ENCODE results near the gene ANXA11. TPM values are rescaled to one million over a fixed set of nuclear protein-coding genes. Genes with fewer than 3 reads are reported as not detected.
A peak's percentile ranks its signal among the peaks of the same experiment; 100 is the strongest.

Gene ANXA11
- total RNA-seq, 5 donors from 2014 or later (not counting 1 experiment from before 2014, with no cell fraction given), result 196 to 222 (median 208) TPM

DNA sequence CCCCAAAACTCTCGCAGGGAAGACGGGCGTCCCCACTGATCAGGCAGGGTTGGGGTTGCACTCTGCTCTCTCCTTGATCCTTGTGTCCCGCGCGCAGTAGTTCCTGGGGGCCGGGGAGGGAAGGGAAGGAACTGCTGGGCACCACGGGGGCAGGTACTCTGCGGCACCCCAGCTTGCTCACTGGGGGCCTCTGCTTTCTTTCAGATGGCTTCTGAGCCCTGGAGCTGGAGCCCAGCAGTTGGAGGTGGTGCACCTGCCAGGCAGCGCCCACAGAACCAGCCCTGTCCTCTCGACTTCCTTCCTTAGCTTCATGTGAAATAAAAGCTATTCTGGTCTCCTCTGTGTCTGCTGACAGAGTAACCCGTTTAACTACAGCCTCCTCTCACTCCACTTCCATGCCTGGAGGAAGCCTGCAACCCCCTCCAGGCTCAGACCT lies 60.6 kb downstream of the ANXA11 start:
- Mint-ChIP-seq H3K4me1 (peaks cover 21 to 25% (median 21%) of the 10 kb centered on the region in 3 donors), H3K27ac (peak overlapping the region; percentile 83 to 86), H3K9me3 (peaks cover 0 to 8% (median 5%) of the 10 kb centered on the region in 3 donors), H3K27me3 (peaks cover 0 to 9% of the 10 kb centered on the region in 2 donors), H3K36me3 (peaks cover 15% of the 10 kb centered on the region), H3K4me3 (peak overlapping the region; percentile 68 to 85 (median 74))
- WGBS (ENCODE audit: insufficient coverage), result 2% methylated on average over 11 of the region's 12 CpGs
- H3K36me3 ChIP-seq (ENCODE audit: control insufficient read depth in 2 of 2, extremely low read depth in 1 of 2, insufficient read depth in 1 of 2, low read length in 1 of 2), result peaks cover 0 to 8% of the 10 kb centered on the region in 2 donors
- peak overlapping the region in 1 of 2 donors; percentile 48 for H3K4me3 ChIP-seq (ENCODE audit: control insufficient read depth in 1 of 2, extremely low read depth in 1 of 2, low read length in 1 of 2)
- H3K4me1 ChIP-seq (ENCODE audit: control insufficient read depth in 1 of 2, extremely low read depth in 1 of 2, insufficient read depth in 2 of 2, low read length in 2 of 2), result peaks cover 5 to 14% of the 10 kb centered on the region in 2 experiments
- ATAC-seq (replicated peaks in 1 of 4) (peak; percentile 63 to 72 (median 67)), DNase-seq (peak in 30 of 35 experiments; percentile 5 to 47 (median 23))
- peak overlapping the region; percentile 34 for H3K27ac ChIP-seq (ENCODE audit: low read length)
- ChIA-PET CTCF (interaction anchor here (0.6 to 3.9 kb wide), 14 partner anchors 8 to 85 kb away, joined by 3 to 93 read pairs (median 5); no protein-coding TSS in a partner anchor), POLR2A (interaction anchor here (1.3 to 1.4 kb wide), 2 partner anchors 78 kb away, joined by 5 to 7 read pairs; no protein-coding TSS in a partner anchor)
- peaks cover 0 to 10% of the 10 kb centered on the region in 2 experiments for H3K27me3 ChIP-seq (replicated peaks in 1 of 2; ENCODE audit: control insufficient read depth in 2 of 2, extremely low read depth in 1 of 2, insufficient read depth in 2 of 2, low read length in 1 of 2)
- no peaks in the 10 kb centered on the region for H3K9me3 ChIP-seq

- peak overlapping the region; percentile 34 for H3K27ac ChIP-seq (ENCODE audit: low read length)
- peaks cover 0 to 6% of the 10 kb centered on the region in 2 donors for H3K36me3 ChIP-seq (ENCODE audit: control insufficient read depth in 2 of 2, extremely low read depth in 1 of 2, insufficient read depth in 1 of 2, low read length in 1 of 2)
- peaks cover 0 to 15% of the 10 kb centered on the region in 2 experiments for H3K27me3 ChIP-seq (replicated peaks in 1 of 2; ENCODE audit: control insufficient read depth in 2 of 2, extremely low read depth in 1 of 2, insufficient read depth in 2 of 2, low read length in 1 of 2)
- WGBS (ENCODE audit: insufficient coverage), result 6% methylated on average over 17 of the region's 28 CpGs
- peaks cover 5 to 14% of the 10 kb centered on the region in 2 experiments for H3K4me1 ChIP-seq (ENCODE audit: control insufficient read depth in 1 of 2, extremely low read depth in 1 of 2, insufficient read depth in 2 of 2, low read length in 2 of 2)
- peak overlapping the region; percentile 26 to 48 for H3K4me3 ChIP-seq (ENCODE audit: control insufficient read depth in 1 of 2, extremely low read depth in 1 of 2, low read length in 1 of 2)
- ATAC-seq (replicated peaks in 1 of 4) (peak; percentile 54 to 61 (median 58)), DNase-seq (peak in 14 of 35 experiments; percentile 5 to 47 (median 16))
- POLR2A ChIA-PET, result interaction anchor here (1.3 to 1.4 kb wide), 2 partner anchors 78 kb away, joined by 5 to 7 read pairs; no protein-coding TSS in a partner anchor
- peaks cover 0 to 3% (median 0%) of the 10 kb centered on the region in 3 donors for H3K9me3 Mint-ChIP-seq
- H3K4me1 Mint-ChIP-seq, result peaks cover 21 to 25% (median 21%) of the 10 kb centered on the region in 3 donors
- H3K9me3 ChIP-seq, result no peaks in the 10 kb centered on the region
- peaks cover 0 to 11% of the 10 kb centered on the region in 2 donors for H3K27me3 Mint-ChIP-seq
- peak overlapping the region; percentile 68 to 85 (median 74) for H3K4me3 Mint-ChIP-seq
- H3K36me3 Mint-ChIP-seq, result peaks cover 10% of the 10 kb centered on the region
- peak overlapping the region; percentile 83 to 86 for H3K27ac Mint-ChIP-seq
- CTCF ChIA-PET, result interaction anchor here (0.5 to 3.9 kb wide), 19 partner anchors 8 to 367 kb away, joined by 3 to 93 read pairs (median 5); no protein-coding TSS in a partner anchor
Measured at GRCh38 chr10:80144067-80144695, 61.2 kb downstream of the ANXA11 start.

DNA sequence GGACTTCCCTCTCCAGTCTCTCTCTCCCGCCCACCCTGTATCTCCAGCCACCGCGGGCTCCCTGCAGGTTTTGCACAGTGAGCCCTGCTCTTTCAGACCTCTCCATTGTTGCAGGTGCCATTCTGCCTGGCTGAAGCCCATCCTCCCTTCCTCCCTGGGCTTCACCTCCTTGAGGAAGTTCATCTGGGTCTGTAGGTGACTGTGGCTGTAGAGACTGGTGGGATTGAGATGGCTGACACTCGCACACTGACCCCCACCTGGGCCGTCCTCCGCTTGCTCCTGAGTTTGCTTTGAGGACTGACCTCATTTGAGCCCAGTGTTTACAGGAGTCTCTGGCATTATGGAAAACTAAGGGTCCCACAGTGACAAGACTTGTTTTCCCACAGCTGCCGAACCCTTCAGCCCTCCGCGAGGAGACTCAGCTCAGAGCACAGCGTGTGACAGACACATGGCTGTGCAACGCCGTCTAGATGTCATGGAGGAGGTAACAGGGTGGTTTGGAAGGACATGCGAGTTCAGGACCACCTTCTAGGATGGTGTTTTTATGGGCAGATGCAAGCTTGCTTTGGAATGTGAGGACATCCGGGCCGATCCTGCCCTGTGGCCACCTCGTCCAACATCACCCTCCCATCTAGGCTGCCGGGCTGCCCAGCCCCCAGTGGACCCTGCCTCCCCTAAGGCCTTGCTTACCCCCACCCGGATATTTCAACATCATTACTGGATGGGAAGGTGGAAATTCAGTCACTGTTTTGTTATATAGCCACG lies 63.5 kb downstream of the ANXA11 start:
- peaks cover 5 to 14% of the 10 kb centered on the region in 2 experiments for H3K4me1 ChIP-seq (ENCODE audit: control insufficient read depth in 1 of 2, extremely low read depth in 1 of 2, insufficient read depth in 2 of 2, low read length in 2 of 2)
- WGBS (ENCODE audit: insufficient coverage), result 73% methylated on average over 9 of the region's 19 CpGs
- H3K36me3 ChIP-seq (ENCODE audit: control insufficient read depth in 2 of 2, extremely low read depth in 1 of 2, insufficient read depth in 1 of 2, low read length in 1 of 2), result no peaks in the 10 kb centered on the region
- ChIA-PET CTCF (interaction anchor here (2.4 to 3.9 kb wide), 3 partner anchors 46 to 80 kb away, joined by 13 to 93 read pairs (median 24); no protein-coding TSS in a partner anchor), POLR2A (no interaction called here)
- no peaks in the 10 kb centered on the region for H3K9me3 ChIP-seq
- no peaks in the 10 kb centered on the region for H3K36me3 Mint-ChIP-seq
- ATAC-seq (replicated peaks in 1 of 4), result no peak
- H3K27ac Mint-ChIP-seq, result no peak overlapping the region
- no peak overlapping the region for H3K4me3 Mint-ChIP-seq
- H3K4me3 ChIP-seq (ENCODE audit: control insufficient read depth in 1 of 2, extremely low read depth in 1 of 2, low read length in 1 of 2), result no peak overlapping the region
- H3K4me1 Mint-ChIP-seq, result peaks cover 21 to 25% (median 21%) of the 10 kb centered on the region in 3 donors
- DNase-seq, result no peak
- H3K9me3 Mint-ChIP-seq, result no peaks in the 10 kb centered on the region
- H3K27me3 Mint-ChIP-seq, result peaks cover 7 to 24% of the 10 kb centered on the region in 2 donors
- H3K27ac ChIP-seq (ENCODE audit: low read length), result no peak overlapping the region
- peaks cover 0 to 28% of the 10 kb centered on the region in 2 experiments for H3K27me3 ChIP-seq (replicated peaks in 1 of 2; ENCODE audit: control insufficient read depth in 2 of 2, extremely low read depth in 1 of 2, insufficient read depth in 2 of 2, low read length in 1 of 2)

GRCh38 chr10:80140251-80140650 lies 65.1 kb downstream of the ANXA11 start:
- Mint-ChIP-seq H3K36me3 (no peaks in the 10 kb centered on the region), H3K4me3 (no peak overlapping the region), H3K4me1 (peaks cover 15 to 19% (median 15%) of the 10 kb centered on the region in 3 donors), H3K27ac (no peak overlapping the region), H3K27me3 (peaks cover 7 to 32% of the 10 kb centered on the region in 2 donors), H3K9me3 (no peaks in the 10 kb centered on the region)
- no peak for ATAC-seq (replicated peaks in 1 of 4)
- DNase-seq, result no peak
- POLR2A ChIA-PET, result no interaction called here
- Histone ChIP-seq H3K27me3 (replicated peaks in 1 of 2; ENCODE audit: control insufficient read depth in 2 of 2, extremely low read depth in 1 of 2, insufficient read depth in 2 of 2, low read length in 1 of 2) (peaks cover 0 to 41% of the 10 kb centered on the region in 2 experiments), H3K9me3 (no peaks in the 10 kb centered on the region), H3K27ac (ENCODE audit: low read length) (no peak overlapping the region), H3K4me1 (ENCODE audit: control insufficient read depth in 1 of 2, extremely low read depth in 1 of 2, insufficient read depth in 2 of 2, low read length in 2 of 2) (peaks cover 5 to 14% of the 10 kb centered on the region in 2 experiments), H3K4me3 (ENCODE audit: control insufficient read depth in 1 of 2, extremely low read depth in 1 of 2, low read length in 1 of 2) (no peak overlapping the region), H3K36me3 (ENCODE audit: control insufficient read depth in 2 of 2, extremely low read depth in 1 of 2, insufficient read depth in 1 of 2, low read length in 1 of 2) (no peaks in the 10 kb centered on the region)
- 78% methylated on average over 6 of the region's 7 CpGs for WGBS (ENCODE audit: insufficient coverage)
- CTCF ChIA-PET, result interaction anchor here in 1 of 2 donors (0.9 kb wide), 1 partner anchor 82 kb away, joined by 3 read pairs; no protein-coding TSS in a partner anchor

- no peaks in the 10 kb centered on the region for H3K36me3 Mint-ChIP-seq
- POLR2A ChIA-PET, result interaction anchor here in 1 of 2 donors (0.7 kb wide), 1 partner anchor 135 kb away, joined by 7 read pairs; no protein-coding TSS in a partner anchor
- Histone ChIP-seq H3K4me1 (ENCODE audit: control insufficient read depth in 1 of 2, extremely low read depth in 1 of 2, insufficient read depth in 2 of 2, low read length in 2 of 2) (peaks cover 5 to 6% of the 10 kb centered on the region in 2 experiments), H3K27me3 (replicated peaks in 1 of 2; ENCODE audit: control insufficient read depth in 2 of 2, extremely low read depth in 1 of 2, insufficient read depth in 2 of 2, low read length in 1 of 2) (peaks cover 0 to 45% of the 10 kb centered on the region in 2 experiments), H3K27ac (ENCODE audit: low read length) (no peak overlapping the region), H3K36me3 (ENCODE audit: control insufficient read depth in 2 of 2, extremely low read depth in 1 of 2, insufficient read depth in 1 of 2, low read length in 1 of 2) (no peaks in the 10 kb centered on the region), H3K4me3 (ENCODE audit: control insufficient read depth in 1 of 2, extremely low read depth in 1 of 2, low read length in 1 of 2) (no peak overlapping the region), H3K9me3 (no peaks in the 10 kb centered on the region)
- H3K4me1 Mint-ChIP-seq, result peaks cover 6 to 9% (median 7%) of the 10 kb centered on the region in 3 donors
- H3K4me3 Mint-ChIP-seq, result no peak overlapping the region
- CTCF ChIA-PET, result interaction anchor here in 1 of 2 donors (0.7 kb wide), 1 partner anchor 83 kb away, joined by 3 read pairs; no protein-coding TSS in a partner anchor
- peak overlapping the region in 1 of 2 donors; percentile 36 for H3K27ac Mint-ChIP-seq
- DNase-seq, result no peak
- WGBS (ENCODE audit: insufficient coverage), result 40% methylated on average over 1 of the region's 2 CpGs
- no peak for ATAC-seq (replicated peaks in 1 of 4)
- H3K9me3 Mint-ChIP-seq, result no peaks in the 10 kb centered on the region
- peaks cover 7 to 38% of the 10 kb centered on the region in 2 donors for H3K27me3 Mint-ChIP-seq
Measured at GRCh38 chr10:80139265-80139664, 66.1 kb downstream of the ANXA11 start.
